Small intestine (tissue), 7 donors: ENCODE results near the gene SLC47A2. TPM values are rescaled to one million over a fixed set of nuclear protein-coding genes. Genes with fewer than 3 reads are reported as not detected.
A peak's percentile ranks its signal among the peaks of the same experiment; 100 is the strongest.

Experiments
- DNase-seq, 2 donors: peaks; one replicate each; pipeline versions ENCODE4 v3.0.0 to v3.0.0-alpha.2; 2013
- FAIRE-seq: peaks from 2 replicates; lab custom pipeline; 2012; peaks lifted over from hg19 to GRCh38; lab: Jason Lieb, UNC
- H3K27ac ChIP-seq, 3 donors: one replicate each; pipeline ENCODE4 v1.5.1; 2013; ENCODE audit warnings: low read length in 2 of 3, mild to moderate bottlenecking in 2 of 3, control low read depth in 1 of 3, inconsistent platforms in 1 of 3, low read depth in 1 of 3, moderate library complexity in 1 of 3
- H3K27me3 ChIP-seq, 3 donors: one replicate each; pipeline ENCODE4 v1.6.1; 2013; ENCODE audit warnings: low read length in 3 of 3, inconsistent platforms in 1 of 3; ENCODE audit not compliant: control insufficient read depth in 3 of 3, insufficient read depth in 3 of 3
- H3K36me3 ChIP-seq, 3 donors: one replicate each; pipeline ENCODE4 v1.6.1; 2013; ENCODE audit warnings: low read length in 3 of 3, inconsistent platforms in 1 of 3, low read depth in 1 of 3, mild to moderate bottlenecking in 1 of 3, moderate library complexity in 1 of 3; ENCODE audit not compliant: control insufficient read depth in 3 of 3, insufficient read depth in 2 of 3
- H3K4me1 ChIP-seq, 3 donors: one replicate each; pipeline ENCODE4 v1.6.1; 2013; ENCODE audit warnings: low read length in 2 of 3, inconsistent platforms in 1 of 3, low read depth in 1 of 3, mild to moderate bottlenecking in 1 of 3, moderate library complexity in 1 of 3; ENCODE audit not compliant: control insufficient read depth in 3 of 3, insufficient read depth in 2 of 3
- H3K4me3 ChIP-seq, 3 donors: one replicate each; pipeline ENCODE4 v1.5.1; 2013; ENCODE audit warnings: low read length in 3 of 3, control low read depth in 1 of 3, inconsistent platforms in 1 of 3, low read depth in 1 of 3, mild to moderate bottlenecking in 1 of 3, moderate library complexity in 1 of 3
- H3K9me3 ChIP-seq, 2 donors: one replicate each; pipeline ENCODE4 v1.6.1; 2013; ENCODE audit warnings: low read depth in 1 of 2, low read length in 1 of 2; ENCODE audit not compliant: control insufficient read depth in 2 of 2, insufficient read depth in 1 of 2
- WGBS, 3 donors: extraction: QIAGEN DNeasy Blood & Tissue Kit; methylation state at CpG; one replicate each; pipeline ENCODE4 v1.1.7; 2013; 5-methylcytosine and 5-hydroxymethylcytosine counted together
- polyA plus RNA-seq, 4 donors: library from polyadenylated mRNA; stranded (reverse) in 3 of 4; unstranded in 1 of 4; fragments of 200-250 nt in 3 of 4; fragments of 120-200 nt in 1 of 4; gene quantifications; one replicate each; pipeline versions ENCODE4 v1.2.1 to v1.2.3, GENCODE V29; 2013
- donor health status: healthy with polysubstance abuse.
- donor health status: control.
- donor health status: control.
- donor health status: Bipolar disorder and iron deficiency.
- donor health status: healthy.

SLC47A2 gene
- polyA plus RNA-seq, 4 donors: 0.34 to 1.1 (median 0.54) TPM

DNA sequence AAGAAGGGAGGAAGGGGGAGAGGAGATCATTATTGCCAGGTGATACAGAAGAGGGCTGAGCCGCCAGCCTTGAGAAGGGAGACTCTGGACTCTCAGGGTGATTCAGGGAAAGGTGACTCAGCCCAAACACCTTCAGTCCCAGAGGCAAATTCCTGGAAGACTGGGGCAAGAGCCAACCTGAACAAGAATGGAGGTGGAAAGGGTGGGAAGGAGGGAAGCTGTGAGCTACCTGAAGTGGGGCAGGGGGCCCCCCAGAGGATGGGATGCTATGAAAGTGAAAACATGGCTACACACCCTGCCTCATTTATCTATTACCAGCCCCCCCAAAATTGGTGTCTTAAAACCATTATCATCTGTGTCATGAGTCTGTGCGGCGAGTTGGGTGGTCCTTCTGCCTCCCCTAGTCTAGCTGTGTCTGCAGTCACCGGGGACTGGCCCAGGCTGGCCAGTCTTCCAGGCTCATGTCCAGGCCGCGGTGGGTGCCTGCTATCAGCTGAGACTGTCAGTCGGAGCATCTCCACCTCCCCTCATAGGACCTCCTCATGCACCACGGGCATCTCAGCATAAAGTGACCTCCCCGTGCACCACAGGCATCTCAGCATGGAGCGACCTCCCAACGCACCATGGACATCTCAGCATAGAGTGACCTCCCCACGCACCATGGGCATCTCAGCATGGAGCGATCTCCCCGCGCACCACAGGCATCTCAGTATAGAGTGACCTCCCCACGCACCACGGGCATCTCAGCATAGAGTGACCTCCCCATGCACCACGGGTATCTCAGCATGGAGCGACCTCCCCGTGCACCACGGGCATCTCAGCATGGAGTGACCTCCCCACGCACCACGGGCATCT is 3.2 kb upstream of the SLC47A2 start:
- WGBS, 3 donors: 88 to 93% (median 91%) methylated on average over 23 of the region's 23 CpGs
- Histone ChIP-seq H3K4me3 (no peak overlapping the region), H3K4me1 (peaks cover 4 to 64% (median 23%) of the 10 kb centered on the region in 3 donors), H3K27me3 (no peaks in the 10 kb centered on the region), H3K27ac (peak overlapping the region; percentile 58 to 75 (median 69)), H3K9me3 (no peaks in the 10 kb centered on the region), H3K36me3 (no peaks in the 10 kb centered on the region)
- FAIRE-seq (no peak), DNase-seq (peak; percentile 84 to 96)

DNA sequence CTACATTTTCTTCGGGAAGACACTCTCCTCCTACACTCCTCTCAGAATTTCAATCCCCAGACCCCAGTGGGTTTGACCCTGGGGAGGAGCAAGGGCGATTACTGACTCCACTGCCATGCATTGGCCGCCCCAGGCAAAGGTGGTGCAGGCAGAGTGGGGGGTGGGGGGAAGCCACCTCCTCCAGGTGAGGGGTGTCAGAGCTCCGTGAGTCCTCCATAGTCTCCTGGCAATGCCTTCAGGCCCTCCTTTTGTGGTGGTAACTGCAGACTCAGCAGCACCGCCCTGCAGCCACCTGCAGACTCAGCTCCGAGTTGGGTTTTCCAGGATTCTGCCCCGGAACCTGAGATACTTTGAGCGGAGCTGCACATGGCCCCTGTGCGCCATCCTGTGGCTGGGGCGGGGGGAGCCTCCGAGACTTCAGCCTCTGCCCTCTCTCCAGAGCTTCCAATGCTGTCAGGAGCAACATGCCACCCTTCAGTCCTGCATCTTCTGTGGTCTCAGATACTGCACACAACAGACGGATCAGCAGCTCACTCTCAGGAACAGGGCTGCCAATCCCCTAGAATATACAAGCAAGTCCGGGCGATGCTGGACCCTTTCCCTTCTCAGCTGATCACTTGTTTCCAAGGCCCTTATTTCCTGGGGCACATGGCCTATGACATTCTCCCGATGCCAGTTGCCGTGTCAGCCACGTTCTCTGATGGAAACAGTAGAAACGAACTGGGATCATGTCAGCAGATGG is 2.4 kb upstream of the SLC47A2 start:
- no peaks in the 10 kb centered on the region for H3K36me3 ChIP-seq
- no peak overlapping the region for H3K4me3 ChIP-seq
- 29 to 72% (median 56%) methylated on average over 18 of the region's 18 CpGs for WGBS, 3 donors
- no peak for FAIRE-seq
- peak in 1 of 2 donors; percentile 51 for DNase-seq
- H3K27me3 ChIP-seq: no peaks in the 10 kb centered on the region
- no peaks in the 10 kb centered on the region for H3K9me3 ChIP-seq
- H3K4me1 ChIP-seq: peaks cover 4 to 57% (median 23%) of the 10 kb centered on the region in 3 donors
- peak overlapping the region; percentile 26 to 58 (median 42) for H3K27ac ChIP-seq

DNA sequence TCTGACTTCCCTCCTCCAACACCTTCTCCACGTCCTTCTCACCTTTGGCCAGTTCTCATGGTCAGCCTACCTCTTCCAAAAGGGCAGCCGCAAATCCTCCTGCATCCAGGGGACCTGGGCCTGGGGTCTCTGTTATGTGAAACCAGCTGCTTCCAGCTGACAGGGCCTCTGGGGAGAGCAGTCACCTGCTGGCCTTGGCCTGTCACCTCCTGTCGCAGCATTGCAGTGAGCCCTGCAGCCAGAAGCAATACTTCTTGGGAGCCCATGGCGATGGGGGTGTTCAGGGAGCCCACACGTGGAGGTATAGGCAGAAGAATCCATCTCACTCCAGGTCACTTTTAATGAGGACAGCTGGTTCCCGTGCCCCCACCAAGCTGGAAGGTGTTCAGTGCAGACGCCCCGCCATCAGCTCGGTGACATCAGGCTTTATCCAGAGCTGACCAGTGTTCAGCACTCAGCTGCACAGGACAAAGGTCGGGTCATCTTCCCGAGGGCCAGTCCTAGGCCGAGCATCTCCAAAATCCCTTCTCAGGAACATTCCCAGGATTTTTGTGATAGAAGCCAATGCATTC is 1.7 kb upstream of the SLC47A2 start:
- FAIRE-seq: no peak
- H3K4me3 ChIP-seq: no peak overlapping the region
- no peak overlapping the region for H3K27ac ChIP-seq
- DNase-seq: no peak
- H3K27me3 ChIP-seq: no peaks in the 10 kb centered on the region
- H3K4me1 ChIP-seq: peaks cover 4 to 55% (median 23%) of the 10 kb centered on the region in 3 donors
- whole genome bisulfite sequencing, 3 donors: 61 to 82% (median 68%) methylated on average over 12 of the region's 12 CpGs
- H3K9me3 ChIP-seq: no peaks in the 10 kb centered on the region
- no peaks in the 10 kb centered on the region for H3K36me3 ChIP-seq

DNA sequence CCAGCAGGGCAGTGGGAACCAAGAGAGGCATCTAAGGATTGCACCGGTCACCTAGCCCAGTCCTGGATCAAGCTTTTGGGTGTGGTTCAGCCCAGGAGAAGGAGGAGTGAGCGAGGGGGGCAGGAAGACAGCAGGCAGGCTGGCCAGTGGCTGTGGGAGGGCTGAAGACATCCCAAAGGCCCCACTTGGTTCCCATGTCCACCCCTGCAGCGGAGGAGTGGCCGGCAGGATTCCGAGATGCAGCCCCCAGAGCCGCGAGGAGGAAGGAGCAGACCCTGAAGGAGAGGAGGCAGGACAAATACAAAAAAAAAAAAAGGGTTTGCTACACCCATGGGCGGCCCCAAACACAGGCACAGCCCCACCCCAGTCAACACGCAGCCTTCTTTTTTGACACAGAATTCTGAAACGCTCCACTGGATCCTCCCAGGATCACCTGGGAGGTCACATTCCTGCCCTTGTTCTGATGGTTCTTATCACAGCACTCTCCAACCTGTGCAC is 1.1 kb upstream of the SLC47A2 start:
- FAIRE-seq (no peak), DNase-seq (no peak)
- no peaks in the 10 kb centered on the region for H3K27me3 ChIP-seq
- H3K4me3 ChIP-seq: no peak overlapping the region
- H3K4me1 ChIP-seq: peaks cover 4 to 51% (median 23%) of the 10 kb centered on the region in 3 donors
- no peak overlapping the region for H3K27ac ChIP-seq
- no peaks in the 10 kb centered on the region for H3K36me3 ChIP-seq
- H3K9me3 ChIP-seq: no peaks in the 10 kb centered on the region
- WGBS, 3 donors: 60 to 83% (median 60%) methylated on average over 10 of the region's 10 CpGs

DNA sequence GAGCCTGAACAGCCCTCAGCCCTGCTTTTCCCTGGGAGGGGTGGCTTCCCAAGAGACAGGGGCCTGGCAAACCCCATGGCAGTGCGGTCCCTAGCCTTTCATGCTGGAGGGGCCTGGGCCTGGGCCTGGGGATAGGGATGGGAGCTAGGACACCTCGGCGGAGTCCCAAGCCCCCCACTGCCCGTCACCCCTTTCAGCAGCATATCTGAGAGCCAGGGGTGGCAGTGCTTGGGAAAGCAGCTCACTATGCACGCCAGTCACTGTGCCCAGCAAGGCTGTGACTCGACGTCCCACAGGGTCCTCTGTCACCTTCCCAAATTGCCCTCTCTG is 612 bp upstream of the SLC47A2 start:
- Histone ChIP-seq H3K27me3 (no peaks in the 10 kb centered on the region), H3K4me3 (no peak overlapping the region), H3K9me3 (no peaks in the 10 kb centered on the region), H3K36me3 (no peaks in the 10 kb centered on the region), H3K27ac (no peak overlapping the region), H3K4me1 (peaks cover 4 to 47% (median 23%) of the 10 kb centered on the region in 3 donors)
- DNase-seq (no peak), FAIRE-seq (no peak)
- WGBS, 3 donors: 90 to 95% (median 93%) methylated on average over 7 of the region's 7 CpGs

DNA sequence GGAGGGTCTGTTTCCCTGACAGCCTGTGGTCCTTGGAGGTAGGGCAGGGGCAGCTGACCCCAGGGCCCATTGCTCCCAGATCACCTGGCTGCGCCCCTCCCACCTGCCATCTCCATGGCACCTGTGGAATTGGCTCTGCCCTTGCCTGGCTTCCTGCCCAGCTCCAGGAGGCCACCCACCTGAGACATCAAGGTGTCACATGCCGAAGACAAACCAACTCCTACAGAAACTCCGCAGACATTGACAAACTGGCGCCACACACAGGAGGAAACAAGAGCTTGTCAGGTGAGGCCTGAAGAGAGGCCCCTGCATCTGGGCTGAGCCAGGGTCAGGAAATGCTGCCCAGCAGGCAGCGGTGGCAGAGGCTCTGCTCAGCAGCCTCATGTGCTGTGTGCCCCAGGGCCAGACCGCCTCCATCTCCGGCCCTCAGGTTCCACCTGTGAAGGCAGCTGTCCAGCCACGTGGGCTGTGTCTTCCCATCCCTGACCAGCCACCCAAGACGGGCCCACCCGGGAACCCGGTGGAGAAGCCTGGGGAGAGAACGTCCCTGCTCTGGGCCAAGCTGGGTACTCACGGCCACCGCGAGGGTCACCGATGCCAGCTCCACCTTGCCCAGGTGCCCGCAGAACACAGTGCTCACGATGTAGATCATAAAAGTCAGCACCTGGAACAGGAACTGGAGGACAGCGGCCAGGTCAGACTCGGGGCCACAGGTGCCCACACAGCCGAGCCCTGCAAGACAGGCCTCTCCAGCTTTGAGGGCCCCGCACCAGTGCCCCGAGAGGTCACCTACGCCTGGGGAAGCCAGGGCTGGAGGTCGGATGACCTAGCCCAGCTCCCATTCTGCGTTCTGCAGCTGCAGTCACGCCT is 1.6 kb downstream of the SLC47A2 start:
- WGBS, 3 donors: 65 to 87% (median 74%) methylated on average over 24 to 27 of the region's 27 CpGs
- DNase-seq (peak; percentile 42 to 44), FAIRE-seq (no peak)
- Histone ChIP-seq H3K9me3 (no peaks in the 10 kb centered on the region), H3K27ac (no peak overlapping the region), H3K4me3 (no peak overlapping the region), H3K27me3 (no peaks in the 10 kb centered on the region), H3K36me3 (no peaks in the 10 kb centered on the region), H3K4me1 (peaks cover 4 to 25% (median 13%) of the 10 kb centered on the region in 3 donors)

DNA sequence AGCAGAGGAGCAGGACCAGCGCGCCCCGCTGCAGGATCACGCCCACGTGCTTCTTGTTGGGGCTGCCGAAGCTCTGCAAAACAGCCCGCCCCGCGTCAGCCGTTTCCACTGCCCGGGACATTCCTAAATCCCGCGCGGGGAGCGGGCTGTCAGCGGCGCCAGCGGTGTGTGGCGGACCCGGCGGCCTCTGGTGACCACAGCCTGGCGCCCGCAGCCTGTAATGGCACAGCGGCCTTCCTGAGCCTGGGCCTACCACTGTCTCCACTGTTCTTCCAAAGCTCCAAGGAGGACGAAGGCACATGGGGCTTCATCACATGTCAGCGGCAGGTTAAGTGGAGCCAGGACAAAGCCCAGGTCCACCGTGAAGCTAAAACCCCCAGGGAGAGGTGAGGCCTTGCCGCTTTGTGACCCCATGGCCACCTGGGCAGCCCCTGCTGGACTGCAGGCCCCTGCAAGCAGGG is 2.5 kb downstream of the SLC47A2 start:
- WGBS, 3 donors: 91 to 96% (median 92%) methylated on average over 23 to 28 of the region's 28 CpGs
- FAIRE-seq (no peak), DNase-seq (no peak)
- Histone ChIP-seq H3K9me3 (no peaks in the 10 kb centered on the region), H3K4me3 (no peak overlapping the region), H3K4me1 (peaks cover 4 to 17% (median 10%) of the 10 kb centered on the region in 3 donors), H3K36me3 (no peaks in the 10 kb centered on the region), H3K27ac (no peak overlapping the region), H3K27me3 (no peaks in the 10 kb centered on the region)
